Left renal cortex interstitium (tissue), 4 donors: ENCODE measurements around the gene ADAMTS17. TPM values are rescaled to one million over a fixed set of nuclear protein-coding genes. Genes with fewer than 3 reads are reported as not detected.

ENCODE experiments used
- DNase-seq, 4 donors: peaks; one replicate each; pipeline ENCODE4 v3.0.0-alpha.2; 2013; ENCODE audit warnings: low read depth in 4 of 4, low spot score in 2 of 4, missing footprints in 1 of 4
- polyA plus RNA-seq, 4 donors: library from polyadenylated mRNA; unstranded; fragments of 120-200 nt; gene quantifications; one replicate each; pipeline ENCODE4 v1.2.1, GENCODE V29; 2013; ENCODE audit not compliant: insufficient read length in 4 of 4

The ADAMTS17 gene
- polyA plus RNA-seq, 4 donors, result 2.0 to 2.7 (median 2.4) TPM

DNA sequence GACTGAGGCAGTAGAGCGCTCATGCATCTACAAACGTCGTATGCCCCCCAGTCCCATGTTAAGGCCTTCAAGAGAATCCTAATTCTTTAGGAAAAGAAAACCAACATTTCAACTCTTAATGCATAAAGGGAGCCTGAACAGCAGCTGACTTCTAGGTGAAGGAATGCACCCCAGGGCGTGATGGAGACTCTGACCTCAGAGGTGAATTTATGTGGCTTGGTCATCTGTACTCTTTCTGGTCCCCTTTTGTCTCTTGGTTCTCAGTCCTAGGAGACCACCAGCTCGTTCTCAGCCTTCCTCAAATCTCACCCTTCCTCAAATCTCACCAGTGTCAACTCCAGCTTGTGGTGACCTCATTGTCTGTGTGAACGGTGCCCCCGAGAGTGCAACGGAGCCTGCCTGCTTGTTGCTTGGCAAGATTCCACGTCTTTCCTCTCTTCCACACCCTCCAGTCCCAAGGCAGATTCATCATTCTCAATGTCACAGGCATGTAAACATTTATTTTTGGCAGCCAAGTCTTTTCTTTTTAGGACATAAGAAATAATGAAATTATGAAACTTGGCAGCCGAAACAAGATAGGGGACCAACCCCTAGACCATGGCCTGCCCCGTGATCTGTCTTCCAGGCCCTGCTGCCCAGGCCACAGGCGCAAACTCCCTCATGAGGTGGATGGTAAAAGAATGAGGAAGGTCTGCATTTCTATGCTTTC is 166.2 kb downstream of the ADAMTS17 start:
- no peak for DNase-seq

GRCh38 chr15:100174904-100175275 is 166.9 kb downstream of the ADAMTS17 start:
- no peak for DNase-seq

- DNase-seq, result no peak
Measured at GRCh38 chr15:100174159-100174903, 167.4 kb downstream of the ADAMTS17 start.

DNA sequence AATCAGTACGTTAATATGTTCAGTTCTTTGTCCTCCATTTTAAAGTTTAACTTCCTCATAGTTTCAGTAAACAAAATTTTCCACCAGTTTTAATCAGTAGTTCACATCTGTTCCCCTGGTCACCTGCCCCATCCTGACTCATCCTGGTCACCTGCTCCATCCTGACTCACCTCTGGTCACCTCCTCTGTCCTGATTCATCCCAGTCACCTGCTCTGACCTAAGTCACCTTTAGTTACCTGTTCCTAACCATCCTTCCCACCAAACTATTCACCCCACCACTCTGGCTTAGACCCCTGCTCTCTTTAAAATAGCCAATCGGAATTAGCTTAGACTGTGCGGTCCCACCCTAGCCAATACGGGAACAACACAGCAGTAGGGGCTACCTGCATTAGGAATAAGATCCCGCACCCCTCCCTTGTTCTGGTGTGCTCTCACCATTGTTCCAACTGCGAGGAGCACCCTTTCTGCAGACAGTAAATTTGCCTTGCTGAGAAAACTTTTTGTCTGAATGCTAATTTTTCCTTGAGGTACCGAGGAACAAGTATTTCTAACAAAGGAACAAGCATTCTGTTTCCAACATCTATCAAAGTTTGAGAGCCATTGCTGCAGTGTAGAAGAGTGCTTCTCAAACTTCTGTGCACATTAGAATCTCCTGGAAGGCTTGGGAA is 169.3 kb downstream of the ADAMTS17 start:
- DNase-seq, result no peak

- DNase-seq, result no peak
Measured at GRCh38 chr15:100171411-100171810, 170.4 kb downstream of the ADAMTS17 start.

- DNase-seq, result no peak
Measured at GRCh38 chr15:100170291-100171210, 171.2 kb downstream of the ADAMTS17 start.

- DNase-seq, result no peak
Measured at GRCh38 chr15:100169615-100170290, 172.0 kb downstream of the ADAMTS17 start.

GRCh38 chr15:100168787-100169186 is 173.0 kb downstream of the ADAMTS17 start:
- DNase-seq, result no peak

DNA sequence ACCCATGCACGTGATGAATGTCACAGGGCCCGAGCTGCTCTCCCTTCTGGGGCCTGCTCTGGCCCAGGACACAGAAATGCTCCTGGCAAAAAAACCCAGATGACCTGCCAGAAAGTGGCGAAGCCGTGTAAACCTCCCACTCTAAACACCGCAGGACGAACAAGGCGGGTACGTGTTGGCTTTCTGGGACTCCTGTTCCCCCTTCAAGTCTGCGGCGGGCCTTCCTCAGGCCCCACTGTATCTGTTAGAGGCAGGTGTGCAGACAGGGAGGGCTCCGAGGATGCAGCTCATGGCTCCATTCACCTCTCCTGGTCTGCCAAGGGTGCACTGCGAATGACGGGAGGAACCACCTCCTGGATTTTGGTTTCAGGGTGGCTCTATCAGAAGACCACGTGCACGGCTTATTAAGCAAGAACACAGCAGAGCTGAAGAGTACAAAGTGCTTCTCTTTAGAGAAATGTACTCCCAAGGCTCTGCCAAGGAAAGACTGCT is 173.8 kb downstream of the ADAMTS17 start:
- DNase-seq, result no peak

DNA sequence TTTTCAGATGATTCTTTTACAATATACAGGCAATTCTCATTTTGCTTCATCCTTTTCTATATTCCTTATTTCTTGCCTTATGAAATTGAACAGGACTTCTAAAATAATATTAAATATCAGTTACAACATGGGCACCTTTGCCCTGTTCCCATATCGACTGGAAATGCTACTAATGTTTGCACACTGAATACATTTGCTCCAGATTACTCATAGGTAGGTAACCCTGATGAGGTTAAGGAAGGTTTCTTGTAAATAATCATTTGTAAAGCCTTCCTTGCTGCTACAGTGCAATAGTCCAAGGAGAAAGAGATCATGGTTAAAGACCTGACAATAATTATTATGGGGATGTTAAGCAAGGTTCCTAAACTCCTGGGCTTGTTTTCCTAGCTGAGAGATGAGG is 175.5 kb downstream of the ADAMTS17 start:
- no peak for DNase-seq

DNA sequence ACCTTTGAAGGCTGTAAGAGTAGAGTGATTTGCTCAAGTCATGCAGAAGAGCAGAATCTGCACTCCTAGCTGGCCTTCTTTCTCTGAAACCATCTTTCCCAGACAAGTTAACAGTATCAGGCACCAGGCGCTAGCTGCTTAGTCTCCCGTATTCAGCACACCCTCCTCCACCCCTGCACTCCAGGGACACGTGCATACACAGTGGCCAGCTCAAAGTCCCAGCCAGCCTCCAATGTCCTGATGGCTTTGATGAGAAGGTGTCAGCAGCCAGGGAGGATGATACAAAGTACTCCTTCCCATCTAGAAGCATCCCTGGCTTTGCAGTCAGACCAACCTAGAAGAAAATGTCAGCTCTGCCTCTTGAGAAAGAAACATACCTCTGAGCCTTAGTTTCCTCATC is 177.8 kb downstream of the ADAMTS17 start:
- no peak for DNase-seq

DNA sequence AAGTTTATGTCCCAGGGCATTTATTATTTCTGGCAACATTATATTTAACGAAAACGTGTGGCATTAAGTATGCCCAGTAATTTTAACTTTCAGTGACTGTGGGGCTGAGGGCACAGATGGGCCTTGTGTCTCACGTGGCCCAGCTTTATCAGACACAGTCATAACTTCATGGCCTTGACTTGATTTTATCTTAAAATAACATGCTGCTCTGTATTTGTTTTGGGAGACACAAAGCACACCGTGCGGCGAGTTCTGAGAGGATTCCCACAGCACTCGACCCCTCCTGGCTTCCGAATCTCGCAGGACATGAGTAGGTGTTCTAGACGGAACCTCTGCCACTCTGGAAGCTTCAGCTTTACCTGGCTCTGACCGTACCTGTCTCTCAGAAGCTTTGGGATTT is 180.8 kb downstream of the ADAMTS17 start:
- DNase-seq, result no peak

- no peak for DNase-seq
Measured at GRCh38 chr15:100159436-100159835, 182.3 kb downstream of the ADAMTS17 start.

GRCh38 chr15:100158356-100158755 is 183.4 kb downstream of the ADAMTS17 start:
- DNase-seq, result no peak

- no peak for DNase-seq
Measured at GRCh38 chr15:100156201-100156600, 185.6 kb downstream of the ADAMTS17 start.

DNA sequence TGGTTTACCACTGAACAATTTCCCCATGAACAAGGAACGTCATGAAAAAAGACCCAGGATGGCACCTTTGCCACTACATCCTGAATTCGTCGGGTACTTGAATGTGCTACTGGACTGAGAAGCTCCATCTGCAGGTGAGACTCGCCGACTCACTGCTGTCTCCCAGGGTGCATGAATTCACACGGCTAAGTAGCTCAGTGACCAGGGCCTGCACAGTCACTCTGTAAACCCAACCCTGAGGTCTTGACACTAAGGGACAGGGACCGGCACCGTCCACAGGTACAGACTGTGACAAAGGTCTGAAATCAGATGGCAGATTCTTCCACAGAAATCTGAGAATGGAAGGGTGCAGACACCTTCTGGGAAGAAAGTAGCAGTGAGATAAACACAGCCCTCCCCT is 187.4 kb downstream of the ADAMTS17 start:
- no peak for DNase-seq

- no peak for DNase-seq
Measured at GRCh38 chr15:100152463-100152862, 189.3 kb downstream of the ADAMTS17 start.

GRCh38 chr15:100150906-100151305 is 190.9 kb downstream of the ADAMTS17 start:
- no peak for DNase-seq

GRCh38 chr15:100147828-100148227 is 193.9 kb downstream of the ADAMTS17 start:
- DNase-seq, result no peak

- no peak for DNase-seq
Measured at GRCh38 chr15:100143378-100143777, 198.4 kb downstream of the ADAMTS17 start.
